H9 (cell line): ENCODE data around the gene AEBP2. TPM values are rescaled to one million over a fixed set of nuclear protein-coding genes. Genes with fewer than 3 reads are reported as not detected.

Experiments used
- DNase-seq: peaks from one replicate; pipeline ENCODE4 v3.0.0-alpha.2; 2017
- H2AFZ ChIP-seq: one replicate; pipeline ENCODE4 v1.6.1; 2013; ENCODE audit warnings: mild to moderate bottlenecking, low read length, control low read depth, moderate library complexity
- H2AK5ac ChIP-seq: 2 replicates; pipeline ENCODE4 v1.6.1; 2013; ENCODE audit warnings: low read length, control low read depth, mixed read lengths; ENCODE audit not compliant: insufficient read length
- H2BK120ac ChIP-seq: one replicate; pipeline ENCODE4 v1.6.1; 2013; ENCODE audit warnings: low read depth, mild to moderate bottlenecking, low read length, control low read depth, inconsistent platforms; ENCODE audit not compliant: poor library complexity, severe bottlenecking
- H2BK12ac ChIP-seq: 2 replicates; pipeline ENCODE4 v1.6.1; 2013; ENCODE audit warnings: low read length, control low read depth, mixed read lengths, low read depth; ENCODE audit not compliant: insufficient read length
- H2BK15ac ChIP-seq: 2 replicates; pipeline ENCODE4 v1.6.1; 2013; ENCODE audit warnings: low read depth, low read length, control low read depth
- H2BK20ac ChIP-seq: one replicate; pipeline ENCODE4 v1.6.1; 2013; ENCODE audit warnings: low read depth, mild to moderate bottlenecking, low read length, control low read depth, inconsistent platforms; ENCODE audit not compliant: poor library complexity, severe bottlenecking
- H2BK5ac ChIP-seq: 2 replicates; pipeline ENCODE4 v1.6.1; 2013; ENCODE audit warnings: low read length, control low read depth, mixed read lengths; ENCODE audit not compliant: insufficient read length
- H3K14ac ChIP-seq: 2 replicates; pipeline ENCODE4 v1.6.1; 2013; ENCODE audit warnings: low read length, control low read depth; ENCODE audit not compliant: insufficient read depth
- H3K18ac ChIP-seq: 2 replicates; pipeline ENCODE4 v1.6.1; 2013; ENCODE audit warnings: low read depth, mild to moderate bottlenecking, mixed read lengths, low read length, control low read depth; ENCODE audit not compliant: insufficient read length
- H3K23ac ChIP-seq: 2 replicates; pipeline ENCODE4 v1.6.1; 2013; ENCODE audit warnings: low read length, control low read depth, mixed read lengths, low read depth; ENCODE audit not compliant: insufficient read length
- H3K23me2 ChIP-seq: 2 replicates; pipeline ENCODE4 v1.6.1; 2013; ENCODE audit warnings: low read depth, mild to moderate bottlenecking, mixed read lengths, low read length, control low read depth; ENCODE audit not compliant: insufficient read length, poor library complexity, severe bottlenecking
- H3K27ac ChIP-seq: 2 replicates; pipeline ENCODE4 v1.5.1; 2013; ENCODE audit warnings: low read length, control low read depth, mixed read lengths, low read depth; ENCODE audit not compliant: insufficient read length
- H3K27me3 ChIP-seq: 2 replicates; pipeline ENCODE4 v1.6.1; 2013; ENCODE audit warnings: low read length, control low read depth, inconsistent platforms; ENCODE audit not compliant: insufficient read depth
- H3K4ac ChIP-seq: 2 replicates; pipeline ENCODE4 v1.6.1; 2013; ENCODE audit warnings: low read depth, mild to moderate bottlenecking, control low read depth, inconsistent platforms, low read length, moderate library complexity
- H3K4me1 ChIP-seq: 2 replicates; pipeline ENCODE4 v1.6.1; 2013; ENCODE audit warnings: low read length, control low read depth, inconsistent platforms; ENCODE audit not compliant: insufficient read depth
- H3K4me2 ChIP-seq: 2 replicates; pipeline ENCODE4 v1.6.1; 2013; ENCODE audit warnings: low read length, control low read depth, mixed read lengths; ENCODE audit not compliant: insufficient read length, insufficient read depth
- H3K56ac ChIP-seq: 2 replicates; pipeline ENCODE4 v1.6.1; 2013; ENCODE audit warnings: low read depth, mild to moderate bottlenecking, mixed read lengths, low read length, control low read depth; ENCODE audit not compliant: insufficient read length
- H3K79me1 ChIP-seq: 2 replicates; pipeline ENCODE4 v1.6.1; 2013; ENCODE audit warnings: low read depth, mild to moderate bottlenecking, moderate library complexity, low read length, control low read depth, inconsistent platforms; ENCODE audit not compliant: insufficient read depth, poor library complexity, severe bottlenecking
- H3K79me2 ChIP-seq: 2 replicates; pipeline ENCODE4 v1.6.1; 2013; ENCODE audit warnings: low read length, control low read depth, inconsistent platforms; ENCODE audit not compliant: insufficient read depth
- H3K9ac ChIP-seq: 2 replicates; pipeline ENCODE4 v1.6.1; 2013; ENCODE audit warnings: low read length, control low read depth, mixed read lengths; ENCODE audit not compliant: insufficient read length; ENCODE audit errors: extremely low read depth
- H3K9me3 ChIP-seq: one replicate; pipeline ENCODE4 v1.6.1; 2013; ENCODE audit warnings: low read depth, low read length, inconsistent platforms; ENCODE audit not compliant: control insufficient read depth
- H3T11ph ChIP-seq: one replicate; pipeline ENCODE4 v1.6.1; 2013; ENCODE audit warnings: mild to moderate bottlenecking, low read length, control low read depth, inconsistent platforms
- H4K20me1 ChIP-seq: one replicate; pipeline ENCODE4 v1.6.1; 2013; ENCODE audit not compliant: control insufficient read depth, insufficient read length, insufficient read depth
- H4K5ac ChIP-seq: 2 replicates; pipeline ENCODE4 v1.6.1; 2013; ENCODE audit warnings: low read depth, mild to moderate bottlenecking, mixed read lengths, low read length, control low read depth; ENCODE audit not compliant: insufficient read length
- H4K8ac ChIP-seq: replicated peaks from 2 replicates; pipeline ENCODE4 v1.6.1; 2013; ENCODE audit warnings: low read length, control low read depth, mixed read lengths, low read depth; ENCODE audit not compliant: insufficient read length
- H4K91ac ChIP-seq: 2 replicates; pipeline ENCODE4 v1.6.1; 2013; ENCODE audit warnings: low read depth, mild to moderate bottlenecking, moderate library complexity, mixed read lengths, low read length, control low read depth; ENCODE audit not compliant: insufficient read length
- H3K27ac Mint-ChIP-seq, 3 experiments: 2 replicates in 2 of 3; 3 replicates in 1 of 3; pipeline ENCODE4 v1.8.0; 2020 to 2021; ENCODE audit warnings: mixed read lengths in 3 of 3, mild to moderate bottlenecking in 1 of 3, moderate library complexity in 1 of 3
- H3K27me3 Mint-ChIP-seq: 2 replicates; pipeline ENCODE4 v1.8.0; 2021; ENCODE audit warnings: low read depth, mild to moderate bottlenecking, moderate library complexity, mixed read lengths
- H3K36me3 Mint-ChIP-seq, 3 experiments: 2 replicates in 2 of 3; 3 replicates in 1 of 3; pipeline ENCODE4 v1.8.0; 2020 to 2021; ENCODE audit warnings: low read depth in 3 of 3, mixed read lengths in 3 of 3; ENCODE audit not compliant: insufficient read depth in 1 of 3
- H3K4me1 Mint-ChIP-seq, 2 experiments: 2 replicates each; pipeline ENCODE4 v1.8.0; 2020; ENCODE audit warnings: mixed read lengths in 2 of 2
- H3K4me3 Mint-ChIP-seq, 2 experiments: 2 replicates in 1 of 2; 3 replicates in 1 of 2; pipeline ENCODE4 v1.8.0; 2020 to 2021; ENCODE audit warnings: mild to moderate bottlenecking in 2 of 2, mixed read lengths in 2 of 2, moderate library complexity in 1 of 2
- H3K9me3 Mint-ChIP-seq, 2 experiments: 2 replicates in 1 of 2; 3 replicates in 1 of 2; pipeline ENCODE4 v1.8.0; 2020; ENCODE audit warnings: mild to moderate bottlenecking in 2 of 2, mixed read lengths in 2 of 2, moderate library complexity in 1 of 2
- CTCF ChIP-seq: fragments of 200-600 bp; sonication (generic); conservative IDR thresholded peaks from 3 replicates; pipeline ENCODE4 v1.8.0; 2021; ENCODE audit warnings: antibody characterized with exemption, mild to moderate bottlenecking
- WGBS: extraction: QIAGEN DNeasy Blood & Tissue Kit; methylation state at CpG from one replicate; pipeline ENCODE4 v1.1.7; 2013; ENCODE audit warnings: missing lambda C conversion rate, low lambda C conversion rate, mixed read lengths; ENCODE audit not compliant: insufficient read length; ENCODE audit errors: extremely low coverage; 5-methylcytosine and 5-hydroxymethylcytosine counted together
- total RNA-seq: library from RNA; stranded (reverse); gene quantifications from 2 replicates; pipeline ENCODE4 v1.2.1, GENCODE V29; 2021

The AEBP2 gene
- total RNA-seq, 1 experiment from 2014 or later: 82.8 TPM

GRCh38 chr12:19410629-19411185, 28.6 kb upstream of the AEBP2 start:
- no peak overlapping the region for H2AK5ac ChIP-seq
- no peak overlapping the region for H2AFZ ChIP-seq

More at GRCh38 chr12:19410629-19411185, 28.6 kb upstream of the AEBP2 start:
- Mint-ChIP-seq H3K9me3 (no peaks in the 10 kb centered on the region), H3K27me3 (no peaks in the 10 kb centered on the region; the same call in 1 of the 2 replicates), H3K4me1 (peaks cover 41% of the 10 kb centered on the region in 2 experiments), H3K4me3 (no peak overlapping the region; a peak in 2 of 5 replicates), H3K36me3 (no peaks in the 10 kb centered on the region), H3K27ac (peak overlapping the region; percentile 80 to 98 (median 92))
- Histone ChIP-seq H3K79me1 (no peaks in the 10 kb centered on the region), H2BK120ac (no peak overlapping the region), H3K9me3 (no peaks in the 10 kb centered on the region), H3K4me1 (peaks cover 2% of the 10 kb centered on the region; the same call in 1 of the 2 replicates), H3K4ac (no peak overlapping the region), H3K23me2 (no peaks in the 10 kb centered on the region), H3K23ac (no peak overlapping the region), H2BK15ac (no peak overlapping the region), H4K5ac (no peak overlapping the region), H4K8ac (no peak overlapping the region), H3K27me3 (no peaks in the 10 kb centered on the region), H2BK5ac (no peak overlapping the region), H4K20me1 (no peaks in the 10 kb centered on the region), H3T11ph (no peak overlapping the region), H4K91ac (no peak overlapping the region), H2BK12ac (no peak overlapping the region), H3K79me2 (no peaks in the 10 kb centered on the region), H3K9ac (no peak overlapping the region), H3K56ac (no peak overlapping the region), H3K27ac (no peak overlapping the region), H2BK20ac (no peak overlapping the region), H3K4me2 (peak overlapping the region; percentile 27), H3K14ac (no peak overlapping the region), H3K18ac (no peak overlapping the region)
- no peak for DNase-seq
- WGBS: no CpG with 5 or more reads among the region's 7 CpGs
- TF ChIP-seq CTCF: no peak
